HepG2 (cell line): ENCODE results near the gene ADM. TPM values are rescaled to one million over a fixed set of nuclear protein-coding genes. Genes with fewer than 3 reads are reported as not detected.

ENCODE experiments used
- ARID5B ChIP-seq: IDR thresholded peaks from 2 replicates; pipeline ENCODE4 v1.4.0; 2020; ENCODE audit warnings: mild to moderate bottlenecking, missing genetic modification reagents
- CREB1 ChIP-seq, 2 experiments: fragments of 450-650 bp in 1 of 2; IDR thresholded peaks; 2 replicates each; pipeline ENCODE4 v1.6.1; 2016 to 2017; ENCODE audit warnings: control low read depth in 1 of 2, mild to moderate bottlenecking in 1 of 2, missing compliant biosample characterization in 1 of 2, missing genetic modification characterization in 1 of 2
- E2F5 ChIP-seq: sonication (generic); formaldehyde crosslinking; conservative IDR thresholded peaks from 2 replicates; pipeline ENCODE4 v1.4.0; 2020; ENCODE audit warnings: missing genetic modification reagents
- EZH2 ChIP-seq: conservative IDR thresholded peaks from 2 replicates; pipeline ENCODE4 v1.6.1; 2012; ENCODE audit warnings: mild to moderate bottlenecking, low read depth, low read length, moderate library complexity
- GMEB1 ChIP-seq: sonication (generic); formaldehyde crosslinking; IDR thresholded peaks from 2 replicates; pipeline ENCODE4 v1.5.1; 2020; ENCODE audit warnings: missing genetic modification reagents, mild to moderate bottlenecking, borderline replicate concordance
- KDM3A ChIP-seq: IDR thresholded peaks from 2 replicates; pipeline ENCODE4 v1.6.1; 2018; ENCODE audit warnings: low read depth, missing compliant biosample characterization
- KLF11 ChIP-seq: IDR thresholded peaks from 2 replicates; pipeline ENCODE4 v1.6.1; 2016; ENCODE audit warnings: missing compliant biosample characterization
- SNAI1 ChIP-seq: sonication (generic); formaldehyde crosslinking; IDR thresholded peaks from 2 replicates; pipeline ENCODE4 v1.5.0; 2020; ENCODE audit warnings: mild to moderate bottlenecking, missing genetic modification reagents, borderline replicate concordance
- ZBTB43 ChIP-seq: sonication (generic); formaldehyde crosslinking; conservative IDR thresholded peaks from 2 replicates; pipeline ENCODE4 v1.4.0; 2020; ENCODE audit warnings: missing genetic modification reagents
- ZFP91 ChIP-seq: sonication (generic); formaldehyde crosslinking; IDR thresholded peaks from 2 replicates; pipeline ENCODE4 v1.9.0; 2022; ENCODE audit warnings: missing genetic modification reagents, mild to moderate bottlenecking, borderline replicate concordance
- ZMYM3 ChIP-seq: sonication (generic); formaldehyde crosslinking; IDR thresholded peaks from 2 replicates; pipeline ENCODE4 v1.5.1; 2020; ENCODE audit warnings: mild to moderate bottlenecking, missing genetic modification reagents
- ZNF263 ChIP-seq: sonication (generic); formaldehyde crosslinking; IDR thresholded peaks from 2 replicates; pipeline ENCODE4 v1.4.0; 2020; ENCODE audit warnings: missing genetic modification reagents
- ZNF329 ChIP-seq: sonication (generic); formaldehyde crosslinking; IDR thresholded peaks from 2 replicates; pipeline ENCODE4 v1.9.0; 2021; ENCODE audit warnings: low read depth, mild to moderate bottlenecking, missing genetic modification reagents
- ZNF574 ChIP-seq: sonication (generic); formaldehyde crosslinking; IDR thresholded peaks from 2 replicates; pipeline ENCODE4 v1.4.0; 2020; ENCODE audit warnings: missing genetic modification reagents
- ZNF776 ChIP-seq: sonication (generic); formaldehyde crosslinking; IDR thresholded peaks from 2 replicates; pipeline ENCODE4 v1.4.0; 2020; ENCODE audit warnings: mild to moderate bottlenecking, missing genetic modification reagents
- polyA plus RNA-seq, 8 experiments: library from polyadenylated mRNA; depleted of rRNA in 3 of 8; stranded (reverse) in 7 of 8; unstranded in 1 of 8; fragments of >200 nt; fragmentation: Illumina TruSeq in 4 of 8; extraction: Trizol in 4 of 8; gene quantifications; 2 replicates each; pipeline versions ENCODE4 v1.2.1 to v1.2.3, GENCODE V29; 2011 to 2016; ENCODE audit warnings: low read depth in 4 of 8, missing spikeins in 1 of 8, mixed read lengths in 1 of 8; ENCODE audit not compliant: insufficient read depth in 1 of 8
- total RNA-seq, 5 experiments: library from RNA; depleted of rRNA; stranded (reverse); fragments of >200 nt; fragmentation: Illumina TruSeq; extraction: Trizol; gene quantifications; 2 replicates each; pipeline ENCODE4 v1.2.3, GENCODE V29; 2016; ENCODE audit warnings: low read depth in 1 of 5

ADM gene
- total and polyA plus RNA-seq, 2 of the 13 experiments (the other 11 are each of a cell fraction or from before 2014, with no cell fraction given) = 10.7 to 26.1 TPM

- peak; percentile 57; the same call in 1 of the 2 replicates for TF ChIP-seq GMEB1
- no peak for TF ChIP-seq EZH2
- no peak for TF ChIP-seq CREB1 (IDR thresholded peaks at IDR 0.05)
- TF ChIP-seq CREB1 (CRISPR knock-in tag; IDR thresholded peaks at IDR 0.05) = no peak
- TF ChIP-seq ZFP91 (CRISPR knock-in tag) = peak; percentile 4; the same call in 1 of the 2 replicates
- peak; percentile 67; the same call in 1 of the 2 replicates for TF ChIP-seq ZNF329 (CRISPR knock-in tag)
- TF ChIP-seq ZNF776 (CRISPR knock-in tag) = peak; percentile 37; the same call in 1 of the 2 replicates
- TF ChIP-seq ZBTB43 (CRISPR knock-in tag) = no peak
- TF ChIP-seq SNAI1 (CRISPR knock-in tag) = peak; percentile 53; the same call in 1 of the 2 replicates
- TF ChIP-seq ARID5B (CRISPR knock-in tag) = peak; percentile 26; the same call in 1 of the 2 replicates
- peak; percentile 79; the same call in 1 of the 2 replicates for TF ChIP-seq KDM3A (CRISPR knock-in tag)
- TF ChIP-seq E2F5 (CRISPR knock-in tag) = no peak; the same call in 1 of the 2 replicates
- peak; percentile 98 for TF ChIP-seq ZNF574 (CRISPR knock-in tag)
- TF ChIP-seq KLF11 = peak; percentile 53; the same call in 1 of the 2 replicates
- TF ChIP-seq ZNF263 = peak; percentile 40; the same call in 1 of the 2 replicates
- no peak for TF ChIP-seq ZMYM3 (CRISPR knock-in tag)
These were observed at the start of gene ADM (continued) for GRCh38 chr11:10304495-10305261.
